GM12878 (cell line): ENCODE measurements around the gene ATP1B1. TPM values are rescaled to one million over a fixed set of nuclear protein-coding genes. Genes with fewer than 3 reads are reported as not detected.

Experiments used
- ASH2L ChIP-seq: fragments of 300-600, 200-600 bp; sonication (generic); IDR thresholded peaks from 2 replicates; pipeline ENCODE4 v1.6.1; 2017; ENCODE audit warnings: low read depth, mild to moderate bottlenecking, borderline replicate concordance
- ATF7 ChIP-seq: fragments of 450-650 bp; IDR thresholded peaks from 2 replicates; pipeline ENCODE4 v1.6.1; 2016; ENCODE audit warnings: low read depth, mild to moderate bottlenecking
- CEBPB ChIP-seq, 2 experiments: fragments of 150-350 bp in 1 of 2; IDR thresholded peaks; 2 replicates each; pipeline ENCODE4 v1.6.1; 2012 to 2014; ENCODE audit warnings: low read depth in 2 of 2, low read length in 2 of 2, borderline replicate concordance in 1 of 2, inconsistent platforms in 1 of 2
- CHD1 ChIP-seq: IDR thresholded peaks from 2 replicates; pipeline ENCODE4 v1.6.1; 2012; ENCODE audit warnings: low read depth, low read length, improper control_type of control experiment
- ETV6 ChIP-seq, 2 experiments: fragments of 450-650 bp in 1 of 2; IDR thresholded peaks in 1 of 2; conservative IDR thresholded peaks in 1 of 2; 2 replicates each; pipeline ENCODE4 v1.6.1; 2014; ENCODE audit warnings: antibody characterized with exemption in 1 of 2, borderline replicate concordance in 1 of 2, low read depth in 1 of 2, mild to moderate bottlenecking in 1 of 2, moderate library complexity in 1 of 2
- HCFC1 ChIP-seq: fragments of 150-350 bp; IDR thresholded peaks from 2 replicates; pipeline ENCODE4 v1.6.1; 2014; ENCODE audit warnings: low read length
- HSF1 ChIP-seq: fragments of 150-350 bp; IDR thresholded peaks from 2 replicates; pipeline ENCODE4 v1.6.1; 2014; ENCODE audit warnings: mild to moderate bottlenecking, low read depth, low read length
- IKZF2 ChIP-seq, 2 experiments: fragments of 450-650 bp; IDR thresholded peaks; 2 replicates each; pipeline ENCODE4 v1.6.1; 2017; ENCODE audit warnings: mild to moderate bottlenecking in 2 of 2, moderate library complexity in 2 of 2
- IRF5 ChIP-seq: fragments of 450-650 bp; IDR thresholded peaks from 2 replicates; pipeline ENCODE4 v1.6.1; 2017; ENCODE audit warnings: borderline replicate concordance
- MTA2 ChIP-seq: fragments of 450-650 bp; IDR thresholded peaks from 2 replicates; pipeline ENCODE4 v1.6.1; 2016; ENCODE audit warnings: low read depth, mild to moderate bottlenecking, moderate library complexity
- NFYB ChIP-seq: IDR thresholded peaks from 2 replicates; pipeline ENCODE4 v1.6.1; 2011; ENCODE audit warnings: low read depth, mild to moderate bottlenecking, low read length, improper control_type of control experiment, moderate library complexity; ENCODE audit not compliant: insufficient read depth
- NR2C2 ChIP-seq: IDR thresholded peaks from 2 replicates; pipeline ENCODE4 v1.6.1; 2011; ENCODE audit warnings: borderline replicate concordance, low read depth; ENCODE audit not compliant: control insufficient read depth, insufficient read length
- PKNOX1 ChIP-seq: fragments of 450-650 bp; IDR thresholded peaks from 2 replicates; pipeline ENCODE4 v1.6.1; 2016; ENCODE audit warnings: mild to moderate bottlenecking
- POLR2AphosphoS2 ChIP-seq: IDR thresholded peaks from 2 replicates; pipeline ENCODE4 v1.6.1; 2011; ENCODE audit warnings: low read depth, mild to moderate bottlenecking, low read length, improper control_type of control experiment, moderate library complexity
- RAD51 ChIP-seq: fragments of 450-650 bp; IDR thresholded peaks from 2 replicates; pipeline ENCODE4 v1.6.1; 2016; ENCODE audit warnings: moderate library complexity, mild to moderate bottlenecking, inconsistent platforms
- SREBF2 ChIP-seq: IDR thresholded peaks from 2 replicates; pipeline ENCODE4 v1.6.1; 2012; ENCODE audit warnings: mild to moderate bottlenecking, low read length
- TBL1XR1 ChIP-seq: IDR thresholded peaks from 2 replicates; pipeline ENCODE4 v1.6.1; 2012; ENCODE audit warnings: low read depth, low read length, improper control_type of control experiment
- ZBTB33 ChIP-seq: fragments of 450-650 bp; IDR thresholded peaks from 2 replicates; pipeline ENCODE4 v1.6.1; 2017; ENCODE audit warnings: mild to moderate bottlenecking
- ZBTB40 ChIP-seq: fragments of 450-650 bp; IDR thresholded peaks from 2 replicates; pipeline ENCODE4 v1.6.1; 2016; ENCODE audit warnings: mild to moderate bottlenecking, moderate library complexity, borderline replicate concordance
- polyA plus RNA-seq, 11 experiments: library from polyadenylated mRNA; depleted of rRNA in 4 of 11; unstranded in 6 of 11; stranded (reverse) in 5 of 11; fragments of >200 nt; fragmentation: Nextera tagmentation in 4 of 11; fragmentation: Illumina TruSeq in 1 of 11; extraction: Ambion mirVana in 4 of 11; extraction: Trizol in 1 of 11; gene quantifications; 1 replicate in 1 of 11; 2 replicates in 10 of 11; pipeline versions ENCODE4 v1.2.1 to v1.2.3, GENCODE V29; 2011 to 2016; ENCODE audit warnings: inconsistent platforms in 2 of 11, missing spikeins in 2 of 11, low read depth in 1 of 11
- total RNA-seq, 4 experiments: library from RNA; depleted of rRNA in 3 of 4; stranded (reverse); fragments of >200 nt in 3 of 4; fragmentation: Illumina TruSeq in 1 of 4; extraction: Trizol in 1 of 4; gene quantifications; 2 replicates each; pipeline versions ENCODE4 v1.2.1 to v1.2.3, GENCODE V29; 2013 to 2021

ATP1B1 gene
- total and polyA plus RNA-seq, 10 of the 15 experiments (the other 5 are each of a cell fraction or from before 2014, with no cell fraction given): 0.84 to 14.0 (median 1.4) TPM

GRCh38 chr1:169106095-169106920, at the start of gene ATP1B1 (continued):
- TF ChIP-seq IRF5: no peak
- TF ChIP-seq ZBTB40: no peak
- no peak for TF ChIP-seq CHD1
- TF ChIP-seq RAD51: no peak
- TF ChIP-seq TBL1XR1: no peak
- TF ChIP-seq NR2C2: no peak
- TF ChIP-seq ZBTB33: no peak
- no peak for TF ChIP-seq ETV6 (conservative IDR thresholded peaks at IDR 0.05 in 1 of 2, IDR thresholded peaks at IDR 0.05 in 1 of 2; ENCODE audit: borderline replicate concordance in 1 of 2, low read depth in 1 of 2)
- no peak for TF ChIP-seq HSF1
- TF ChIP-seq CEBPB (IDR thresholded peaks at IDR 0.05; ENCODE audit: borderline replicate concordance in 1 of 2, low read depth in 2 of 2, low read length in 2 of 2): no peak
- peak; percentile 67; the same call in 1 of the 2 replicates for TF ChIP-seq NFYB
- no peak for TF ChIP-seq SREBF2
- no peak for TF ChIP-seq MTA2
- peak; percentile 74; the same call in 1 of the 2 replicates for TF ChIP-seq POLR2AphosphoS2
- TF ChIP-seq ATF7: no peak
- TF ChIP-seq IKZF2 (IDR thresholded peaks at IDR 0.05): no peak; a peak in 1 of 4 replicates
- TF ChIP-seq ASH2L: no peak
- TF ChIP-seq HCFC1: no peak
- TF ChIP-seq PKNOX1: peak; percentile 17; the same call in 1 of the 2 replicates
